GM23338 (cell line): ENCODE data around the gene IFI16. TPM values are rescaled to one million over a fixed set of nuclear protein-coding genes. Genes with fewer than 3 reads are reported as not detected.

Source experiments
- ATAC-seq: fragments of 200-7000 bp; cut with Tn5 transposase; 3 replicates; pipeline ENCODE4 v1.9.1; 2020
- DNase-seq: peaks from one replicate; pipeline ENCODE4 v3.0.0-alpha.2; 2015; ENCODE audit warnings: low spot score
- H2AFZ ChIP-seq: fragments of 200-600 bp; sonication (generic); 2 replicates; pipeline ENCODE4 v1.8.0; 2016; ENCODE audit warnings: antibody characterized with exemption, mild to moderate bottlenecking, moderate library complexity
- H3F3A ChIP-seq: fragments of 200-600 bp; sonication (generic); replicated peaks from 2 replicates; pipeline ENCODE4 v1.8.0; 2017; ENCODE audit warnings: antibody characterized with exemption, mixed run types, low read depth
- H3K27ac ChIP-seq: fragments of 200-600 bp; sonication (generic); 2 replicates; pipeline ENCODE4 v1.6.1; 2016; ENCODE audit warnings: low read depth
- H3K27me3 ChIP-seq: fragments of 200-600 bp; sonication (generic); 2 replicates; pipeline ENCODE4 v1.8.0; 2016; ENCODE audit warnings: mild to moderate bottlenecking, mixed run types, moderate library complexity; ENCODE audit not compliant: insufficient read depth
- H3K36me3 ChIP-seq: fragments of 200-600 bp; sonication (generic); 2 replicates; pipeline ENCODE4 v1.8.0; 2016; ENCODE audit warnings: mild to moderate bottlenecking; ENCODE audit not compliant: insufficient read depth
- H3K4me1 ChIP-seq: fragments of 200-600 bp; sonication (generic); 2 replicates; pipeline ENCODE4 v1.8.0; 2016; ENCODE audit warnings: mild to moderate bottlenecking, moderate library complexity; ENCODE audit not compliant: insufficient read depth
- H3K4me2 ChIP-seq: fragments of 200-600 bp; sonication (generic); 2 replicates; pipeline ENCODE4 v1.7.1; 2017; ENCODE audit warnings: mixed run types
- H3K4me3 ChIP-seq: fragments of 200-600 bp; sonication (generic); 2 replicates; pipeline ENCODE4 v1.6.1; 2016; ENCODE audit warnings: mixed run types
- H3K79me2 ChIP-seq: fragments of 200-600 bp; sonication (generic); replicated peaks from 2 replicates; pipeline ENCODE4 v1.8.0; 2017; ENCODE audit warnings: mild to moderate bottlenecking; ENCODE audit not compliant: insufficient read depth
- H3K9me2 ChIP-seq: fragments of 200-600 bp; sonication (generic); 2 replicates; pipeline ENCODE4 v1.8.0; 2017; ENCODE audit not compliant: insufficient read depth
- H4K20me1 ChIP-seq: fragments of 200-600 bp; sonication (generic); replicated peaks from 2 replicates; pipeline ENCODE4 v1.8.0; 2017; ENCODE audit warnings: mild to moderate bottlenecking; ENCODE audit not compliant: insufficient read depth
- H3K27ac Mint-ChIP-seq: 2 replicates; pipeline ENCODE4 v1.8.0; 2020; ENCODE audit warnings: inconsistent platforms, mild to moderate bottlenecking, moderate library complexity, mixed read lengths
- H3K27me3 Mint-ChIP-seq: 3 replicates; pipeline ENCODE4 v1.8.0; 2022; ENCODE audit warnings: low read depth, mild to moderate bottlenecking, moderate library complexity, mixed read lengths, inconsistent platforms; ENCODE audit not compliant: insufficient read depth, poor library complexity
- H3K36me3 Mint-ChIP-seq: 3 replicates; pipeline ENCODE4 v1.8.0; 2021; ENCODE audit warnings: low read depth, mild to moderate bottlenecking, inconsistent platforms, moderate library complexity, mixed read lengths
- H3K4me1 Mint-ChIP-seq: 3 replicates; pipeline ENCODE4 v1.8.0; 2020; ENCODE audit warnings: mild to moderate bottlenecking, inconsistent platforms, mixed read lengths
- H3K4me3 Mint-ChIP-seq: 3 replicates; pipeline ENCODE4 v1.8.0; 2021; ENCODE audit warnings: moderate library complexity, mild to moderate bottlenecking, inconsistent platforms, mixed read lengths
- H3K9me3 Mint-ChIP-seq: 3 replicates; pipeline ENCODE4 v1.8.0; 2020; ENCODE audit warnings: moderate library complexity, mild to moderate bottlenecking, inconsistent platforms, mixed read lengths
- CTCF ChIP-seq, 2 experiments: fragments of 200-600 bp in 1 of 2; sonication (generic) in 1 of 2; conservative IDR thresholded peaks; 2 replicates each; pipeline versions ENCODE4 v1.5.1 to v1.6.1; 2016 to 2017; ENCODE audit warnings: antibody characterized with exemption in 2 of 2, low read depth in 2 of 2, mild to moderate bottlenecking in 2 of 2, moderate library complexity in 1 of 2
- ETS1 ChIP-seq: IDR thresholded peaks from 2 replicates; pipeline ENCODE4 v1.6.1; 2016; ENCODE audit warnings: antibody characterized with exemption
- EZH2 ChIP-seq: fragments of 200-600 bp; sonication (generic); IDR thresholded peaks from one replicate; pipeline ENCODE4 v1.8.0; 2017; ENCODE audit warnings: antibody characterized with exemption, mild to moderate bottlenecking, low read depth; ENCODE audit not compliant: unreplicated experiment
- JUNB ChIP-seq: IDR thresholded peaks from one replicate; pipeline ENCODE4 v1.6.1; 2016; ENCODE audit warnings: antibody characterized with exemption; ENCODE audit not compliant: unreplicated experiment
- NANOG ChIP-seq: IDR thresholded peaks from 2 replicates; pipeline ENCODE4 v1.6.1; 2016; ENCODE audit warnings: antibody characterized with exemption, borderline replicate concordance
- REST ChIP-seq: IDR thresholded peaks from one replicate; pipeline ENCODE4 v1.6.1; 2018; ENCODE audit warnings: antibody characterized with exemption; ENCODE audit not compliant: unreplicated experiment
- ZNF114 ChIP-seq: fragments of 250-450 bp; sonication (Bioruptor Pico); IDR thresholded peaks from 2 replicates; pipeline ENCODE4 v1.5.0; 2020; ENCODE audit warnings: mild to moderate bottlenecking, moderate library complexity
- ZNF331 ChIP-seq: fragments of 250-450 bp; sonication (Bioruptor Pico); IDR thresholded peaks from 2 replicates; pipeline ENCODE4 v1.5.0; 2020; ENCODE audit warnings: low read depth, mild to moderate bottlenecking, moderate library complexity
- ZNF462 ChIP-seq: fragments of 250-450 bp; sonication (Bioruptor Pico); IDR thresholded peaks from 2 replicates; pipeline ENCODE4 v1.5.0; 2020; ENCODE audit warnings: mild to moderate bottlenecking, moderate library complexity
- polyA plus RNA-seq: library from polyadenylated mRNA; unstranded; fragments of >200 nt; fragmentation: Nextera tagmentation; extraction: Ambion mirVana; gene quantifications from 2 replicates; pipeline ENCODE4 v1.2.1, GENCODE V29; 2016
- total RNA-seq: library from RNA; depleted of rRNA; stranded (reverse); fragments of >200 nt; shearing (Covaris generic); gene quantifications from 2 replicates; pipeline ENCODE4 v1.2.3, GENCODE V29; 2014

IFI16 gene
- total and polyA plus RNA-seq, 2 experiments from 2014 or later: 0.31 to 2.1 TPM

- no peaks in the 10 kb centered on the region for H3K9me3 Mint-ChIP-seq
- H3F3A ChIP-seq: no peaks in the 10 kb centered on the region
- no peaks in the 10 kb centered on the region for H3K79me2 ChIP-seq
- no peaks in the 10 kb centered on the region for H3K9me2 ChIP-seq
- no peaks in the 10 kb centered on the region for H3K4me1 Mint-ChIP-seq
- H3K27ac ChIP-seq: no peak overlapping the region
- no peaks in the 10 kb centered on the region for H3K36me3 ChIP-seq
- H3K4me3 Mint-ChIP-seq: no peak overlapping the region
- peaks cover 4% of the 10 kb centered on the region for H3K27me3 Mint-ChIP-seq
- H3K36me3 Mint-ChIP-seq: no peaks in the 10 kb centered on the region
- no peaks in the 10 kb centered on the region for H3K27me3 ChIP-seq
- no peaks in the 10 kb centered on the region for H3K4me1 ChIP-seq
- ATAC-seq (no peak), DNase-seq (no peak)
- no peak overlapping the region for H2AFZ ChIP-seq
- TF ChIP-seq ZNF462 (CRISPR knock-in tag): no peak
- TF ChIP-seq REST: no peak
- no peak for TF ChIP-seq ZNF331
- no peak for TF ChIP-seq JUNB
- no peak for TF ChIP-seq CTCF (conservative IDR thresholded peaks at IDR 0.05; ENCODE audit: low read depth in 2 of 2)
- TF ChIP-seq ETS1: no peak
- no peak for TF ChIP-seq EZH2
- no peak for TF ChIP-seq ZNF114 (CRISPR knock-in tag)
- no peak for TF ChIP-seq NANOG
- H3K27ac Mint-ChIP-seq: no peak overlapping the region
- H3K4me3 ChIP-seq: no peak overlapping the region
- H4K20me1 ChIP-seq: no peaks in the 10 kb centered on the region
- H3K4me2 ChIP-seq: no peak overlapping the region
These were observed 48.5 kb upstream of the IFI16 start for GRCh38 chr1:158961178-158961577.
